Gastrocnemius medialis (tissue), 4 donors: ENCODE measurements around the gene UNC13A.

Source experiments
- CTCF ChIP-seq, 5 experiments: fragments of 450-650 bp in 3 of 5; fragments of 200-600 bp in 2 of 5; sonication (generic) in 2 of 5; IDR thresholded peaks in 4 of 5; conservative IDR thresholded peaks in 1 of 5; 1 replicate in 4 of 5; 2 replicates in 1 of 5; pipeline ENCODE4 v1.5.1; 2016 to 2019; ENCODE audit warnings: antibody characterized with exemption in 5 of 5, mild to moderate bottlenecking in 3 of 5, moderate library complexity in 3 of 5
- POLR2A ChIP-seq, 2 donors: fragments of 450-650 bp; IDR thresholded peaks; one replicate each; pipeline ENCODE4 v1.6.1; 2017; ENCODE audit warnings: antibody characterized with exemption in 2 of 2, mild to moderate bottlenecking in 2 of 2, moderate library complexity in 2 of 2

- TF ChIP-seq CTCF (IDR thresholded peaks at IDR 0.05 in 4 of 5, conservative IDR thresholded peaks at IDR 0.05 in 1 of 5) = no peak
- TF ChIP-seq POLR2A (IDR thresholded peaks at IDR 0.05) = no peak
Measured at GRCh38 chr19:17616961-17617806, 71.0 kb downstream of the UNC13A start.
